IMR-90 (cell line): ENCODE results near the gene GRIFIN. TPM values are rescaled to one million over a fixed set of nuclear protein-coding genes. Genes with fewer than 3 reads are reported as not detected.

Source experiments
- ATAC-seq: fragments of 200-7000 bp; cut with Tn5 transposase; 2 replicates; pipeline ENCODE4 v1.9.1; 2020; ENCODE audit warnings: low read depth, mild to moderate bottlenecking, moderate library complexity
- BruUV-seq: library from RNA; stranded (reverse); fragments of 400-500 nt; replicated peaks from 2 replicates; lab custom pipeline; 2021; lab: Mats Ljungman, UMichigan
- CTCF ChIA-PET: fragments of 300-600 bp; formaldehyde crosslinking; extraction: SDS; loops from one replicate; lab custom pipeline; 2021; ENCODE audit warnings: antibody characterized with exemption; lab: Yijun Ruan, JAX
- POLR2A ChIA-PET: fragments of 300-600 bp; sonication (Branson Sonifier 250); formaldehyde crosslinking; loops from one replicate; lab custom pipeline; 2022; ENCODE audit warnings: antibody characterized with exemption; ENCODE audit not compliant: unreplicated experiment; lab: Charles Lee
- DNase-seq: peaks from one replicate; pipeline ENCODE4 v3.0.0; 2013
- H2AFZ ChIP-seq: replicated peaks from 2 replicates; pipeline ENCODE3; 2013; ENCODE audit warnings: low read length, mild to moderate bottlenecking; ENCODE audit not compliant: poor library complexity
- H2AK5ac ChIP-seq: 2 replicates; pipeline ENCODE4 v1.6.1; 2013; ENCODE audit warnings: low read depth, low read length, inconsistent platforms
- H2AK9ac ChIP-seq: replicated peaks from 2 replicates; pipeline ENCODE3; 2013; ENCODE audit warnings: mild to moderate bottlenecking, low read depth, low read length, moderate library complexity; ENCODE audit not compliant: poor library complexity
- H2BK120ac ChIP-seq: 2 replicates; pipeline ENCODE4 v1.6.1; 2013; ENCODE audit warnings: low read depth, low read length, inconsistent platforms
- H2BK15ac ChIP-seq: 3 replicates; pipeline ENCODE4 v1.6.1; 2013; ENCODE audit warnings: low read depth, low read length, inconsistent platforms
- H2BK20ac ChIP-seq: 2 replicates; pipeline ENCODE4 v1.6.1; 2013; ENCODE audit warnings: low read depth, mild to moderate bottlenecking, inconsistent platforms, low read length, moderate library complexity
- H2BK5ac ChIP-seq: 2 replicates; pipeline ENCODE4 v1.6.1; 2013; ENCODE audit warnings: mild to moderate bottlenecking, low read depth, low read length, inconsistent platforms; ENCODE audit not compliant: poor library complexity, severe bottlenecking
- H3K14ac ChIP-seq: replicated peaks from 2 replicates; pipeline ENCODE4 v1.6.1; 2013; ENCODE audit warnings: low read depth, low read length, inconsistent platforms
- H3K18ac ChIP-seq: 2 replicates; pipeline ENCODE4 v1.6.1; 2013; ENCODE audit warnings: low read depth, low read length, control low read depth
- H3K23ac ChIP-seq: 2 replicates; pipeline ENCODE4 v1.6.1; 2013; ENCODE audit warnings: low read depth, low read length, inconsistent platforms
- H3K27ac ChIP-seq: 2 replicates; pipeline ENCODE4 v1.5.1; 2013; ENCODE audit warnings: mild to moderate bottlenecking, control low read depth, low read length; ENCODE audit not compliant: insufficient read depth
- H3K27me3 ChIP-seq: 2 replicates; pipeline ENCODE4 v1.6.1; 2013; ENCODE audit warnings: low read length; ENCODE audit not compliant: control insufficient read depth, insufficient read depth
- H3K36me3 ChIP-seq: 2 replicates; pipeline ENCODE4 v1.6.1; 2013; ENCODE audit warnings: low read length, mixed read lengths; ENCODE audit not compliant: control insufficient read depth, insufficient read depth
- H3K4ac ChIP-seq: 2 replicates; pipeline ENCODE4 v1.6.1; 2013; ENCODE audit warnings: low read depth, low read length, inconsistent platforms
- H3K4me1 ChIP-seq: 2 replicates; pipeline ENCODE4 v1.6.1; 2013; ENCODE audit warnings: low read length, mixed read lengths; ENCODE audit not compliant: control insufficient read depth, insufficient read depth
- H3K4me2 ChIP-seq: 2 replicates; pipeline ENCODE4 v1.6.1; 2013; ENCODE audit warnings: low read depth, mild to moderate bottlenecking, control low read depth, low read length, moderate library complexity
- H3K4me3 ChIP-seq: 2 replicates; pipeline ENCODE4 v1.5.1; 2013; ENCODE audit warnings: low read depth, mild to moderate bottlenecking, control low read depth, low read length, moderate library complexity; ENCODE audit not compliant: insufficient read depth
- H3K56ac ChIP-seq: 2 replicates; pipeline ENCODE4 v1.6.1; 2013; ENCODE audit warnings: low read length, inconsistent platforms; ENCODE audit not compliant: insufficient read depth; ENCODE audit errors: extremely low read depth
- H3K79me1 ChIP-seq, 2 experiments: 2 replicates each; pipeline ENCODE4 v1.6.1; 2013; ENCODE audit warnings: low read length in 2 of 2, inconsistent platforms in 1 of 2, low read depth in 1 of 2
- H3K9ac ChIP-seq: 2 replicates; pipeline ENCODE4 v1.6.1; 2013; ENCODE audit warnings: low read depth, low read length, control low read depth
- H3K9me1 ChIP-seq: 2 replicates; pipeline ENCODE4 v1.6.1; 2013; ENCODE audit warnings: low read length, inconsistent platforms; ENCODE audit not compliant: insufficient read depth
- H3K9me3 ChIP-seq: 2 replicates; pipeline ENCODE4 v1.6.1; 2013; ENCODE audit warnings: low read length; ENCODE audit not compliant: control insufficient read depth, insufficient read depth
- H4K20me1 ChIP-seq: 2 replicates; pipeline ENCODE4 v1.6.1; 2013; ENCODE audit warnings: low read length, inconsistent platforms; ENCODE audit not compliant: insufficient read depth
- H4K5ac ChIP-seq: 2 replicates; pipeline ENCODE4 v1.6.1; 2013; ENCODE audit warnings: mild to moderate bottlenecking, low read depth, low read length, control low read depth
- H4K8ac ChIP-seq, 2 experiments: 2 replicates each; pipeline ENCODE4 v1.6.1; 2013; ENCODE audit warnings: low read depth in 2 of 2, low read length in 2 of 2, control low read depth in 1 of 2, inconsistent platforms in 1 of 2
- H4K91ac ChIP-seq: 2 replicates; pipeline ENCODE4 v1.6.1; 2013; ENCODE audit warnings: low read depth, low read length, inconsistent platforms; ENCODE audit not compliant: insufficient read depth
- BHLHE40 ChIP-seq: fragments of 150-350 bp; IDR thresholded peaks from 2 replicates; pipeline ENCODE4 v1.6.1; 2016; ENCODE audit warnings: mild to moderate bottlenecking, low read depth, low read length
- CEBPB ChIP-seq: IDR thresholded peaks from 2 replicates; pipeline ENCODE4 v1.6.1; 2012; ENCODE audit warnings: low read depth, low read length, improper control_type of control experiment
- CTCF ChIP-seq: conservative IDR thresholded peaks from 2 replicates; pipeline ENCODE4 v1.5.1; 2012; ENCODE audit warnings: mild to moderate bottlenecking, low read depth, low read length, improper control_type of control experiment
- ELK1 ChIP-seq: fragments of 150-350 bp; IDR thresholded peaks from 2 replicates; pipeline ENCODE4 v1.6.1; 2016; ENCODE audit warnings: low read depth, mild to moderate bottlenecking, low read length, moderate library complexity, borderline replicate concordance
- FOS ChIP-seq: fragments of 150-350 bp; IDR thresholded peaks from 2 replicates; pipeline ENCODE4 v1.6.1; 2016; ENCODE audit warnings: low read depth, low read length
- MAFK ChIP-seq: IDR thresholded peaks from 2 replicates; pipeline ENCODE4 v1.6.1; 2012; ENCODE audit warnings: low read depth, low read length, improper control_type of control experiment
- MAZ ChIP-seq: IDR thresholded peaks from 2 replicates; pipeline ENCODE4 v1.6.1; 2012; ENCODE audit warnings: low read depth, mild to moderate bottlenecking, low read length, improper control_type of control experiment, moderate library complexity, borderline replicate concordance
- MXI1 ChIP-seq: IDR thresholded peaks from 2 replicates; pipeline ENCODE4 v1.6.1; 2012; ENCODE audit warnings: low read depth, mild to moderate bottlenecking, low read length, moderate library complexity, borderline replicate concordance
- NFE2L2 ChIP-seq: fragments of 150-350 bp; IDR thresholded peaks from 2 replicates; pipeline ENCODE4 v1.6.1; 2016; ENCODE audit warnings: low read depth, mild to moderate bottlenecking, low read length
- POLR2A ChIP-seq: IDR thresholded peaks from 2 replicates; pipeline ENCODE4 v1.6.1; 2012; ENCODE audit warnings: mild to moderate bottlenecking, low read depth, low read length
- RAD21 ChIP-seq: IDR thresholded peaks from 2 replicates; pipeline ENCODE4 v1.6.1; 2012; ENCODE audit warnings: low read length, improper control_type of control experiment
- RCOR1 ChIP-seq: IDR thresholded peaks from 2 replicates; pipeline ENCODE4 v1.6.1; 2012; ENCODE audit warnings: mild to moderate bottlenecking, low read length, improper control_type of control experiment; ENCODE audit not compliant: insufficient replicate concordance
- RFX5 ChIP-seq: IDR thresholded peaks from 2 replicates; pipeline ENCODE4 v1.8.0; 2012; ENCODE audit warnings: low read depth, mild to moderate bottlenecking, low read length, moderate library complexity
- SMC3 ChIP-seq: fragments of 150-350 bp; IDR thresholded peaks from 2 replicates; pipeline ENCODE4 v1.6.1; 2016; ENCODE audit warnings: low read depth, mild to moderate bottlenecking, antibody characterized with exemption, low read length, moderate library complexity
- USF2 ChIP-seq: fragments of 150-350 bp; IDR thresholded peaks from 2 replicates; pipeline ENCODE4 v1.6.1; 2017; ENCODE audit warnings: mild to moderate bottlenecking, antibody characterized with exemption, low read length, low read depth
- WGBS, 2 experiments: methylation state at CpG; one replicate each; pipeline versions ENCODE4 v1.1.5 to v1.1.7; 2013; ENCODE audit warnings: missing lambda C conversion rate in 2 of 2; ENCODE audit not compliant: insufficient read length in 1 of 2; ENCODE audit errors: extremely low coverage in 2 of 2; 5-methylcytosine and 5-hydroxymethylcytosine counted together
- dilution Hi-C: fragments of 300-500 bp; cut with HindIII; formaldehyde crosslinking; loops from one replicate; pipeline ENCODE4 v1.14.3; 2018; ENCODE audit warnings: low sequenced_read_pairs; ENCODE audit not compliant: unreplicated experiment
- in situ Hi-C: fragments of 300-500 bp; cut with MboI; formaldehyde crosslinking; loops from 3 replicates; pipeline ENCODE4 v1.14.3; 2019; ENCODE audit warnings: low sequenced_read_pairs, inconsistent platforms, mixed read lengths
- intact Hi-C: fragments of 100-400 bp; cut with micrococcal nuclease; formaldehyde crosslinking; loops from 2 replicates; pipeline ENCODE4 v1.10.0; 2022
- polyA plus RNA-seq, 3 experiments: library from polyadenylated mRNA; depleted of rRNA; stranded (reverse); fragments of >200 nt; gene quantifications; 2 replicates each; pipeline ENCODE4 v1.2.3, GENCODE V29; 2012; ENCODE audit warnings: low replicate concordance in 1 of 3
- total RNA-seq: library from RNA; depleted of rRNA; stranded (reverse); fragments of >200 nt; gene quantifications from 2 replicates; pipeline ENCODE4 v1.2.3, GENCODE V29; 2012

GRIFIN gene
- total and polyA plus RNA-seq, 2 of the 4 experiments (the other 2 are of a cell fraction): not detected

- in situ Hi-C loops: no loop called here
- Histone ChIP-seq H2AFZ (no peak overlapping the region), H3K9me1 (0 out of 2 replicates have a peak, but pooled peaks cover 2% of the 10 kb centered on the region), H3K36me3 (peaks cover 27% of the 10 kb centered on the region), H2BK5ac (no peak overlapping the region), H3K56ac (no peak overlapping the region), H2BK120ac (no peak overlapping the region), H2AK9ac (no peak overlapping the region), H3K27me3 (no peaks in the 10 kb centered on the region), H3K79me1 (peaks cover 0 to 4% of the 10 kb centered on the region in 2 experiments; a peak in 3 of 4 replicates), H2BK20ac (no peak overlapping the region), H3K9me3 (peaks cover 7% of the 10 kb centered on the region), H4K8ac (no peak overlapping the region), H4K20me1 (peaks cover 6% of the 10 kb centered on the region; the same call in 1 of the 2 replicates), H3K4me1 (no peaks in the 10 kb centered on the region), H4K91ac (no peak overlapping the region), H3K23ac (no peak overlapping the region), H3K4ac (no peak overlapping the region), H4K5ac (no peak overlapping the region), H3K4me3 (no peak overlapping the region), H2BK15ac (no peak overlapping the region), H3K4me2 (no peak overlapping the region), H3K27ac (no peak overlapping the region), H2AK5ac (no peak overlapping the region), H3K18ac (no peak overlapping the region), H3K14ac (no peak overlapping the region), H3K9ac (no peak overlapping the region)
- intact Hi-C loops: no loop called here
- no TSS peak for BruUV-seq
- TF ChIP-seq CEBPB: no peak
- peak; percentile 24; the same call in 1 of the 2 replicates for TF ChIP-seq RAD21
- no peak for TF ChIP-seq FOS
- no peak for TF ChIP-seq POLR2A
- TF ChIP-seq NFE2L2: no peak
- no peak for TF ChIP-seq SMC3
- TF ChIP-seq USF2: no peak
- TF ChIP-seq MXI1: no peak
- TF ChIP-seq MAZ: no peak
- no peak for TF ChIP-seq RCOR1
- TF ChIP-seq RFX5: no peak
- no peak for TF ChIP-seq BHLHE40
- no peak for TF ChIP-seq ELK1
- TF ChIP-seq CTCF: peak; percentile 18; the same call in 1 of the 2 replicates
- no peak for TF ChIP-seq MAFK
- DNase-seq (no peak), ATAC-seq (no peak)
- no CpG with 5 or more reads among the region's 3 CpGs for WGBS, 2 experiments
- POLR2A ChIA-PET: no interaction called here
- dilution Hi-C loops: no loop called here
- CTCF ChIA-PET: interaction anchor here (0.6 kb wide), 1 partner anchor 39 kb away, joined by 3 read pairs; no protein-coding TSS in a partner anchor
These were observed 44.8 kb downstream of the GRIFIN start for GRCh38 chr7:2431260-2431867.
